DND-41 (cell line): ENCODE results near the gene SLC52A3.

Source experiments
- ATAC-seq: fragments of 200-7000 bp; cut with Tn5 transposase; 3 replicates; pipeline ENCODE4 v1.9.1; 2021; ENCODE audit warnings: low read depth; ENCODE audit not compliant: insufficient read depth
- DNase-seq: peaks from one replicate; pipeline ENCODE4 v3.0.0-alpha.2; 2020
- H2AFZ ChIP-seq: 2 replicates; pipeline ENCODE4 v1.6.0; 2012; ENCODE audit warnings: low read depth, low read length
- H3K27ac ChIP-seq: 2 replicates; pipeline ENCODE4 v1.5.1; 2012; ENCODE audit warnings: low read length, inconsistent platforms
- H3K27me3 ChIP-seq: fragments of 200-600 bp; sonication (generic); 2 replicates; pipeline ENCODE4 v1.6.0; 2012; ENCODE audit warnings: low read length, mild to moderate bottlenecking, inconsistent platforms; ENCODE audit not compliant: insufficient read depth, poor library complexity
- H3K36me3 ChIP-seq: 2 replicates; pipeline ENCODE4 v1.5.1; 2012; ENCODE audit warnings: low read length, inconsistent platforms; ENCODE audit not compliant: insufficient read depth
- H3K4me1 ChIP-seq: 2 replicates; pipeline ENCODE4 v1.5.1; 2012; ENCODE audit warnings: mild to moderate bottlenecking, low read length; ENCODE audit not compliant: insufficient read depth
- H3K4me2 ChIP-seq: 2 replicates; pipeline ENCODE4 v1.6.0; 2012; ENCODE audit warnings: mild to moderate bottlenecking, moderate library complexity, low read length, inconsistent platforms; ENCODE audit not compliant: insufficient read depth
- H3K4me3 ChIP-seq, 2 experiments: fragments of 200-600 bp in 1 of 2; shearing (Covaris generic) in 1 of 2; 2 replicates each; pipeline ENCODE4 v1.5.1; 2012 to 2016; ENCODE audit warnings: inconsistent platforms in 2 of 2, low read length in 2 of 2, mild to moderate bottlenecking in 2 of 2, low read depth in 1 of 2, moderate library complexity in 1 of 2
- H3K79me2 ChIP-seq: 2 replicates; pipeline ENCODE4 v1.6.0; 2012; ENCODE audit warnings: low read length, inconsistent platforms; ENCODE audit not compliant: insufficient read depth
- H3K9ac ChIP-seq: 2 replicates; pipeline ENCODE4 v1.6.0; 2012; ENCODE audit warnings: low read depth, mild to moderate bottlenecking, inconsistent platforms, low read length, moderate library complexity
- H3K9me3 ChIP-seq: 2 replicates; pipeline ENCODE4 v1.5.1; 2012; ENCODE audit warnings: low read length, moderate library complexity, mild to moderate bottlenecking, inconsistent platforms; ENCODE audit not compliant: insufficient read depth, severe bottlenecking
- H4K20me1 ChIP-seq: 2 replicates; pipeline ENCODE4 v1.6.0; 2012; ENCODE audit warnings: low read length; ENCODE audit not compliant: insufficient read depth
- CTCF ChIP-seq: IDR thresholded peaks from 2 replicates; pipeline ENCODE4 v1.5.1; 2012; ENCODE audit warnings: borderline replicate concordance, low read length, moderate library complexity, mild to moderate bottlenecking; ENCODE audit not compliant: poor library complexity, severe bottlenecking; ENCODE audit errors: extremely low read depth
- EZH2 ChIP-seq: IDR thresholded peaks from 3 replicates; pipeline ENCODE4 v1.6.1; 2012; ENCODE audit warnings: borderline replicate concordance, low read depth, mild to moderate bottlenecking, moderate library complexity, low read length, inconsistent platforms; ENCODE audit not compliant: severe bottlenecking

SLC52A3 gene

GRCh38 chr20:755941-756340, 12.4 kb downstream of the SLC52A3 start:
- Histone ChIP-seq H3K27ac (no peak overlapping the region), H3K36me3 (no peaks in the 10 kb centered on the region), H3K9me3 (no peaks in the 10 kb centered on the region), H3K79me2 (no peaks in the 10 kb centered on the region), H4K20me1 (no peaks in the 10 kb centered on the region), H3K4me2 (no peak overlapping the region), H3K9ac (no peak overlapping the region), H3K4me1 (no peaks in the 10 kb centered on the region), H3K4me3 (no peak overlapping the region), H3K27me3 (peaks cover 4% of the 10 kb centered on the region), H2AFZ (no peak overlapping the region)
- ATAC-seq (no peak), DNase-seq (no peak)
- TF ChIP-seq EZH2: no peak
- TF ChIP-seq CTCF: no peak

- no peaks in the 10 kb centered on the region for H3K79me2 ChIP-seq
- no peaks in the 10 kb centered on the region for H3K36me3 ChIP-seq
- no peak overlapping the region for H3K4me2 ChIP-seq
- H3K27me3 ChIP-seq: peaks cover 4% of the 10 kb centered on the region
- H2AFZ ChIP-seq: no peak overlapping the region
- no peaks in the 10 kb centered on the region for H3K4me1 ChIP-seq
- no peak overlapping the region for H3K4me3 ChIP-seq
- ATAC-seq (no peak), DNase-seq (no peak)
- H4K20me1 ChIP-seq: no peaks in the 10 kb centered on the region
- no peak overlapping the region for H3K9ac ChIP-seq
- TF ChIP-seq EZH2: no peak
- no peak for TF ChIP-seq CTCF
- H3K9me3 ChIP-seq: no peaks in the 10 kb centered on the region
- H3K27ac ChIP-seq: no peak overlapping the region
Observed at GRCh38 chr20:754904-755303, 13.4 kb downstream of the SLC52A3 start.

- Histone ChIP-seq H3K9me3 (no peaks in the 10 kb centered on the region), H3K27me3 (peaks cover 4% of the 10 kb centered on the region), H3K36me3 (no peaks in the 10 kb centered on the region), H3K27ac (no peak overlapping the region), H3K4me3 (no peak overlapping the region), H3K79me2 (no peaks in the 10 kb centered on the region), H3K4me1 (no peaks in the 10 kb centered on the region), H2AFZ (no peak overlapping the region), H4K20me1 (no peaks in the 10 kb centered on the region), H3K9ac (no peak overlapping the region), H3K4me2 (no peak overlapping the region)
- no peak for TF ChIP-seq EZH2
- no peak for TF ChIP-seq CTCF
- ATAC-seq: no peak
- no peak for DNase-seq
Observed at GRCh38 chr20:753897-754635, 14.2 kb downstream of the SLC52A3 start.

- DNase-seq (no peak), ATAC-seq (no peak)
- Histone ChIP-seq H3K79me2 (no peaks in the 10 kb centered on the region), H3K36me3 (no peaks in the 10 kb centered on the region), H3K4me3 (no peak overlapping the region), H3K9ac (no peak overlapping the region), H3K27me3 (peaks cover 4% of the 10 kb centered on the region), H4K20me1 (no peaks in the 10 kb centered on the region), H3K27ac (no peak overlapping the region), H3K4me1 (no peaks in the 10 kb centered on the region), H3K9me3 (no peaks in the 10 kb centered on the region), H3K4me2 (no peak overlapping the region), H2AFZ (no peak overlapping the region)
- TF ChIP-seq EZH2 (no peak), CTCF (no peak)
Observed at GRCh38 chr20:753136-753535, 15.2 kb downstream of the SLC52A3 start.
